ENCODE measurements around the gene ZNF787.
"Not testable (repeated sequence)": the region's sequence is repeated elsewhere in the genome, so short reads cannot be mapped to it uniquely, and the experiment has no call there.

Gene ZNF787

GRCh38 chr19:56121180-56122167 lies at the start of gene ZNF787:
Gene ZNF787, minus strand, starts transcription at chr19:56121295. Its CDS starts 18,078 bp downstream, at chr19:56103217.
- DNase-seq = peak; percentile 97

- DNase-seq = no peak
These were observed 49.2 kb upstream of the ZNF787 start for GRCh38 chr19:56170261-56170660.

- DNase-seq = no peak
These were observed 46.0 kb upstream of the ZNF787 start for GRCh38 chr19:56167064-56167578.

- no peak for DNase-seq
These were observed 42.0 kb upstream of the ZNF787 start for GRCh38 chr19:56163097-56163496.

- peak in 1 of 2 experiments; percentile 12 for DNase-seq
These were observed 41.2 kb upstream of the ZNF787 start for GRCh38 chr19:56162258-56162657.

- DNase-seq = no peak
These were observed 40.4 kb upstream of the ZNF787 start for GRCh38 chr19:56161534-56161933.

GRCh38 chr19:56159622-56160271 lies 38.7 kb upstream of the ZNF787 start:
- no peak for DNase-seq

- DNase-seq = peak in 1 of 2 experiments; percentile 14
These were observed 38.0 kb upstream of the ZNF787 start for GRCh38 chr19:56159009-56159559.

- DNase-seq = no peak
These were observed 37.2 kb upstream of the ZNF787 start for GRCh38 chr19:56158170-56158757.

GRCh38 chr19:56156768-56157167 lies 35.7 kb upstream of the ZNF787 start:
- DNase-seq = no peak

GRCh38 chr19:56155124-56155687 lies 34.1 kb upstream of the ZNF787 start:
- no peak for DNase-seq

GRCh38 chr19:56153507-56153906 lies 32.4 kb upstream of the ZNF787 start:
- DNase-seq = no peak

- no peak for DNase-seq
These were observed 31.5 kb upstream of the ZNF787 start for GRCh38 chr19:56152644-56153043.

- no peak for DNase-seq
These were observed 29.3 kb upstream of the ZNF787 start for GRCh38 chr19:56150358-56150757.

- DNase-seq = no peak
These were observed 28.6 kb upstream of the ZNF787 start for GRCh38 chr19:56149656-56150038.

- DNase-seq = not testable (repeated sequence)
These were observed 28.0 kb upstream of the ZNF787 start for GRCh38 chr19:56148955-56149655.

GRCh38 chr19:56148096-56148495 lies 27.0 kb upstream of the ZNF787 start:
- DNase-seq = no peak

- DNase-seq = no peak
These were observed 26.2 kb upstream of the ZNF787 start for GRCh38 chr19:56147307-56147706.

GRCh38 chr19:56146904-56147303 lies 25.8 kb upstream of the ZNF787 start:
- DNase-seq = no peak

- DNase-seq = no peak
These were observed 24.6 kb upstream of the ZNF787 start for GRCh38 chr19:56145698-56146097.

GRCh38 chr19:56144831-56145230 lies 23.7 kb upstream of the ZNF787 start:
- DNase-seq = no peak

- DNase-seq = no peak
These were observed 23.3 kb upstream of the ZNF787 start for GRCh38 chr19:56144376-56144775.
